ENCODE data around the gene KCNG1. TPM values are rescaled to one million over a fixed set of nuclear protein-coding genes. Genes with fewer than 3 reads are reported as not detected.
A peak's percentile ranks its signal among the peaks of the same experiment; 100 is the strongest.

The KCNG1 gene
- total and polyA plus RNA-seq, 2 of the 13 experiments (the other 11 are each of a cell fraction or from before 2014, with no cell fraction given) = not detected

- TF ChIP-seq, protein P1, sequence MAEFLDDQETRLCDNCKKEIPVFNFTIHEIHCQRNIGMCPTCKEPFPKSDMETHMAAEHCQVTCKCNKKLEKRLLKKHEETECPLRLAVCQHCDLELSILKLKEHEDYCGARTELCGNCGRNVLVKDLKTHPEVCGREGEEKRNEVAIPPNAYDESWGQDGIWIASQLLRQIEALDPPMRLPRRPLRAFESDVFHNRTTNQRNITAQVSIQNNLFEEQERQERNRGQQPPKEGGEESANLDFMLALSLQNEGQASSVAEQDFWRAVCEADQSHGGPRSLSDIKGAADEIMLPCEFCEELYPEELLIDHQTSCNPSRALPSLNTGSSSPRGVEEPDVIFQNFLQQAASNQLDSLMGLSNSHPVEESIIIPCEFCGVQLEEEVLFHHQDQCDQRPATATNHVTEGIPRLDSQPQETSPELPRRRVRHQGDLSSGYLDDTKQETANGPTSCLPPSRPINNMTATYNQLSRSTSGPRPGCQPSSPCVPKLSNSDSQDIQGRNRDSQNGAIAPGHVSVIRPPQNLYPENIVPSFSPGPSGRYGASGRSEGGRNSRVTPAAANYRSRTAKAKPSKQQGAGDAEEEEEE (CRISPR knock-in tag; IDR thresholded peaks at IDR 0.05; ENCODE audit: borderline replicate concordance) = no peak
- TF ChIP-seq GZF1 (CRISPR knock-in tag; IDR thresholded peaks at IDR 0.05) (no peak), ZBTB33 (CRISPR knock-in tag; IDR thresholded peaks at IDR 0.05) (no peak), ZNF547 (CRISPR knock-in tag; IDR thresholded peaks at IDR 0.05) (peak; percentile 61; the same call in 1 of the 2 replicates), RNF219 (CRISPR knock-in tag; IDR thresholded peaks at IDR 0.05) (no peak), ZNF549 (CRISPR knock-in tag; IDR thresholded peaks at IDR 0.05) (no peak), CCDC6 (CRISPR knock-in tag; IDR thresholded peaks at IDR 0.05) (no peak)
- TF ChIP-seq, protein P2, sequence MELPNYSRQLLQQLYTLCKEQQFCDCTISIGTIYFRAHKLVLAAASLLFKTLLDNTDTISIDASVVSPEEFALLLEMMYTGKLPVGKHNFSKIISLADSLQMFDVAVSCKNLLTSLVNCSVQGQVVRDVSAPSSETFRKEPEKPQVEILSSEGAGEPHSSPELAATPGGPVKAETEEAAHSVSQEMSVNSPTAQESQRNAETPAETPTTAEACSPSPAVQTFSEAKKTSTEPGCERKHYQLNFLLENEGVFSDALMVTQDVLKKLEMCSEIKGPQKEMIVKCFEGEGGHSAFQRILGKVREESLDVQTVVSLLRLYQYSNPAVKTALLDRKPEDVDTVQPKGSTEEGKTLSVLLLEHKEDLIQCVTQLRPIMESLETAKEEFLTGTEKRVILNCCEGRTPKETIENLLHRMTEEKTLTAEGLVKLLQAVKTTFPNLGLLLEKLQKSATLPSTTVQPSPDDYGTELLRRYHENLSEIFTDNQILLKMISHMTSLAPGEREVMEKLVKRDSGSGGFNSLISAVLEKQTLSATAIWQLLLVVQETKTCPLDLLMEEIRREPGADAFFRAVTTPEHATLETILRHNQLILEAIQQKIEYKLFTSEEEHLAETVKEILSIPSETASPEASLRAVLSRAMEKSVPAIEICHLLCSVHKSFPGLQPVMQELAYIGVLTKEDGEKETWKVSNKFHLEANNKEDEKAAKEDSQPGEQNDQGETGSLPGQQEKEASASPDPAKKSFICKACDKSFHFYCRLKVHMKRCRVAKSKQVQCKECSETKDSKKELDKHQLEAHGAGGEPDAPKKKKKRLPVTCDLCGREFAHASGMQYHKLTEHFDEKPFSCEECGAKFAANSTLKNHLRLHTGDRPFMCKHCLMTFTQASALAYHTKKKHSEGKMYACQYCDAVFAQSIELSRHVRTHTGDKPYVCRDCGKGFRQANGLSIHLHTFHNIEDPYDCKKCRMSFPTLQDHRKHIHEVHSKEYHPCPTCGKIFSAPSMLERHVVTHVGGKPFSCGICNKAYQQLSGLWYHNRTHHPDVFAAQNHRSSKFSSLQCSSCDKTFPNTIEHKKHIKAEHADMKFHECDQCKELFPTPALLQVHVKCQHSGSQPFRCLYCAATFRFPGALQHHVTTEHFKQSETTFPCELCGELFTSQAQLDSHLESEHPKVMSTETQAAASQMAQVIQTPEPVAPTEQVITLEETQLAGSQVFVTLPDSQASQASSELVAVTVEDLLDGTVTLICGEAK (IDR thresholded peaks at IDR 0.05) = no peak
- TF ChIP-seq, protein P2 (CRISPR knock-in tag; IDR thresholded peaks at IDR 0.05) = no peak
- TF ChIP-seq, protein P3, sequence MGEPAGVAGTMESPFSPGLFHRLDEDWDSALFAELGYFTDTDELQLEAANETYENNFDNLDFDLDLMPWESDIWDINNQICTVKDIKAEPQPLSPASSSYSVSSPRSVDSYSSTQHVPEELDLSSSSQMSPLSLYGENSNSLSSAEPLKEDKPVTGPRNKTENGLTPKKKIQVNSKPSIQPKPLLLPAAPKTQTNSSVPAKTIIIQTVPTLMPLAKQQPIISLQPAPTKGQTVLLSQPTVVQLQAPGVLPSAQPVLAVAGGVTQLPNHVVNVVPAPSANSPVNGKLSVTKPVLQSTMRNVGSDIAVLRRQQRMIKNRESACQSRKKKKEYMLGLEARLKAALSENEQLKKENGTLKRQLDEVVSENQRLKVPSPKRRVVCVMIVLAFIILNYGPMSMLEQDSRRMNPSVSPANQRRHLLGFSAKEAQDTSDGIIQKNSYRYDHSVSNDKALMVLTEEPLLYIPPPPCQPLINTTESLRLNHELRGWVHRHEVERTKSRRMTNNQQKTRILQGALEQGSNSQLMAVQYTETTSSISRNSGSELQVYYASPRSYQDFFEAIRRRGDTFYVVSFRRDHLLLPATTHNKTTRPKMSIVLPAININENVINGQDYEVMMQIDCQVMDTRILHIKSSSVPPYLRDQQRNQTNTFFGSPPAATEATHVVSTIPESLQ (CRISPR knock-in tag; conservative IDR thresholded peaks at IDR 0.05) = 0 out of 2 replicates have a peak, but pooled peaks have one; percentile 53
These were observed 35.3 kb downstream of the KCNG1 start (continued) for GRCh38 chr20:50987493-50988210.
